Retinal pigment epithelial cell (primary cell): ENCODE results near the gene FAM47E.

Experiments
- DNase-seq: peaks from one replicate; pipeline ENCODE4 v3.0.0-alpha.2; 2010; ENCODE audit warnings: low read depth
- H3K4me3 ChIP-seq: 2 replicates; pipeline ENCODE4 v1.5.1; 2011; ENCODE audit warnings: mild to moderate bottlenecking, low read length, control low read depth, moderate library complexity
- CTCF ChIP-seq: conservative IDR thresholded peaks from 2 replicates; pipeline ENCODE4 v1.5.1; 2011; ENCODE audit warnings: low read depth, low read length, control low read depth, inconsistent platforms

FAM47E gene

GRCh38 chr4:76208005-76208765 is 43.3 kb upstream of the FAM47E start:
- no peak overlapping the region for H3K4me3 ChIP-seq
- TF ChIP-seq CTCF, result no peak
- DNase-seq, result no peak

- no peak for TF ChIP-seq CTCF
- DNase-seq, result no peak
- no peak overlapping the region for H3K4me3 ChIP-seq
Observed at GRCh38 chr4:76209881-76210280, 41.6 kb upstream of the FAM47E start.

GRCh38 chr4:76210452-76210851 is 41.1 kb upstream of the FAM47E start:
- no peak for TF ChIP-seq CTCF
- H3K4me3 ChIP-seq, result no peak overlapping the region

GRCh38 chr4:76211769-76212708 is 39.5 kb upstream of the FAM47E start:
- TF ChIP-seq CTCF, result no peak
- peak overlapping the region; percentile 75 for H3K4me3 ChIP-seq
- DNase-seq, result no peak

More at GRCh38 chr4:76210452-76210851, 41.1 kb upstream of the FAM47E start:
- DNase-seq, result no peak

- no peak for TF ChIP-seq CTCF
- DNase-seq, result no peak
- H3K4me3 ChIP-seq, result peak overlapping the region; percentile 75
Observed at GRCh38 chr4:76212851-76213414, 38.6 kb upstream of the FAM47E start.

GRCh38 chr4:76213415-76214176 is 37.9 kb upstream of the FAM47E start, which contains the start of gene SCARB2:
TSS of gene SCARB2 (minus strand) at chr4:76213824. CDS start at chr4:76213543, 281 bp downstream.
- DNase-seq, result no peak
- H3K4me3 ChIP-seq, result peak within 1 kb of the TSS; percentile 75
- no peak for TF ChIP-seq CTCF
